ENCODE results near the gene RGL1.

RGL1 gene

DNA sequence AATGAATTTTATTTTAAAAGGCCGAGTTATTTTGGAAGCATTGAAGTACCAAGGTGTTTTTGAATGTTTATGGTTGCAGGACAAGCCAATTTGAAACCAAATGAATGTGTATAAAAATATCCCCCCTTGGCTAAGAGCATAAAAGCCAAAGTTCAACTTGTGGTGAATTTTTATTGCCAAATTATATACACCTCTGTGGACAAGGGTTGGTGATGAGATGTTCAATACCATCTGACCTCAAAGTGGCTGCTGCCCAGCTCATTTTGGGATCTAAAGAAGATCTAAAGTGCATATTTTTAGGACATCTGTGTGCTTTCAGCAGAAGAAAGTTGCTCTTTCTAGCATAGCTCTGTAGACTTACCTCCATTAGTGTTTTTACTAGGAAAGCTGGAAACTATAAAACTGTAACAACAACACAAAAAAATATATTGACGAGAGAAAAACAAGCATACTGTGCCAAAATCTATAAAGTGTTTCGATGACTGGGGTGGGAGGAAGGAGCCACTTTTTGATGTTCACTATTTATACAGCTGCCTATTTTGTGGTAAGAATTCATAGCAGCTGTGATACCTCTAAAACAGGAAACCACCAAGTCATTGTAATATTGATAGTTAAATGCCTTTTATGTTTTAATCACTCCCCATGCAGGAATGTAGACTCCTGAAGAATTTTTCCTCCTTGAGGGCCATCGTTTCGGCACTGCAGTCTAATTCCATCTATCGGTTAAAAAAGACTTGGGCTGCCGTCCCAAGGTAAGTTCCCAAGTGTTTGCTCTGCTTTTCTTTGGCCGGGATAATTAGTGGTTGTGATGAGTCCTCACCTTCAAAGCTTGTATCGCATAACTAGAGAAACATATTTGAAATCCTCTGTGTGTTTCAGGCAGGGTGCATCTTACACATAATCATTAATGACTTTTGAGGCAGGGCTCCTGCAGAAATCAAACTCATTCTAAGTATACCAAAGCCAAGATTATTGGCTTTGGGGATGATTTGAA, 83.2 kb downstream of the RGL1 start:
- DNase-seq (ENCODE audit: low read depth, low spot score): no peak

GRCh38 chr1:183889095-183889494, 84.2 kb downstream of the RGL1 start:
- DNase-seq (ENCODE audit: low read depth, low spot score): no peak

GRCh38 chr1:183891158-183891856, 86.4 kb downstream of the RGL1 start:
- no peak for DNase-seq (ENCODE audit: low read depth, low spot score)

DNA sequence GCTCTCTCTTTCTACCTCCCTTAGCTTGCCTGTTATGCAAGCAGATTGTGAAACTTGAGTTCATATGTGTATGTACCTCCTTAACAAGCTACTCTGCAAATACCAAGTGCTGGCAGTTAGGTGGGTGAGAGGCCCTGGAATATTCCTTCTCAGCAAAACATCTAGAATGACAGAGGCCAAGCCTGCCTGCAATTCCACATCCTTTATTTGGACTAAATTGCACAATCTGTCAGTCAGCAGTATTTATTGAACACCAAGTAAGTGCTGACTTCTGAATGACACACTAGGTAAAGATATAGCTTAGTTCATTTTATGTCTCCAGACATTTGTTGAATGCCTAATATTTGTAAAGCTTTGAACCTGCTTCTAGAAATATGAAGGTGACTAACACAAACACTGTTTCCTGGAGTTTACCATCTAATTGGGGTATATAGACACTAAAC, 87.5 kb downstream of the RGL1 start:
- no peak for DNase-seq (ENCODE audit: low read depth, low spot score)

DNA sequence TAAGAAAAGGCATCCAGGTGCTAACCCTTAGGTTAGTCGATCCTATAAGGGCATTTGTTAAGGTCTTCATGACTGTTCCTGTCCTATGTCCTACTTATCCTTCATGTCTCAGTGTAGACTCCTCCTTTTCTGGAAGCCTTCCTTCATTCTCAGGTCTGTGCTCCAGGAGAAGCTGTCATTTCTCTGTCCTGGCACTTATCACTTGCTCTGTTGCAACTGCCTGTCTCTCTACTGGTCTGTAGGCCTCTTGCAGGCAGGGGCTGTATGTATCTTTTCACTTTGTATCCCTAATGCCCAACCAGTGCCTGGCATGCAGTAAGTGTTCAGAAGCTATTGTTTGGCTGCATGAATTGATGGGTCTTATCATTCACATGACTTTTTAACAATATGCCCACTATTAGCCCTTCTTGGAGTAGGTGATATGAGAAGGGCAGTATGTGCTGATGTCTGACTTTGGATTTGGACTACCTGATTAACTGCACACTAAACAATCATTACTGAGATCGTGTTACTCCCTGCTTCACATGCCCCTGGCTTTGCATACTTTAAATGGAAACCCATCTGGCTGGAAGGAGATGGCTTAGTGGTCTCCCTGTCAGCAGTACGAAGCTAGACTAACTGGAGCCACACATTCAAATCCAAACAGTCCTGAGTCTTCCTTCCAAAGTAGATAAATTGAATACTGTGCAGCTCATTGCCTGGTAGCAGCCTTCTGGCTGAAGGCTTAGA, 88.8 kb downstream of the RGL1 start:
- no peak for DNase-seq (ENCODE audit: low read depth, low spot score)

- DNase-seq (ENCODE audit: low read depth, low spot score): no peak
These were observed 89.3 kb downstream of the RGL1 start for GRCh38 chr1:183894290-183894565.

- no peak for DNase-seq (ENCODE audit: low read depth, low spot score)
These were observed 91.6 kb downstream of the RGL1 start for GRCh38 chr1:183896466-183897048.

- no peak for DNase-seq (ENCODE audit: low read depth, low spot score)
These were observed 93.1 kb downstream of the RGL1 start for GRCh38 chr1:183898001-183898396.

DNA sequence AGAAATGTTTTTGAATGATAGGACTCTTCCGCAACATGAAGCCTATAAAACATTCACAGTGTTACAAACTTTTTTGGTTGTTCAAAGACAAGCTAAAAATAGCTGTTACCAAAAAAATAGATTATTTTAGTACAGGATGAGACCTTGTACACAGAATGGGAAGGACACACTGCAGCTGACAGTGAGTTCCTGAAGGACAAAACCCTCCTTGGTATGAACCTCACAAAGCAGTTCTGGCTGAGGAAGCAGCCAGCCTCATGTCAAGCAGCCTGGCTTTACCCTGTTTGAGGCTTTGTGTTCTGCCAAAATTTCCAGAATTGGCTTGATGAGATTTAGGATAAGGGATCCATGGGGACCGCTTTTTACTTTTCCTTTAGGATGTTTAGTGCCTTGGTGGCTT, 93.7 kb downstream of the RGL1 start:
- no peak for DNase-seq (ENCODE audit: low read depth, low spot score)

DNA sequence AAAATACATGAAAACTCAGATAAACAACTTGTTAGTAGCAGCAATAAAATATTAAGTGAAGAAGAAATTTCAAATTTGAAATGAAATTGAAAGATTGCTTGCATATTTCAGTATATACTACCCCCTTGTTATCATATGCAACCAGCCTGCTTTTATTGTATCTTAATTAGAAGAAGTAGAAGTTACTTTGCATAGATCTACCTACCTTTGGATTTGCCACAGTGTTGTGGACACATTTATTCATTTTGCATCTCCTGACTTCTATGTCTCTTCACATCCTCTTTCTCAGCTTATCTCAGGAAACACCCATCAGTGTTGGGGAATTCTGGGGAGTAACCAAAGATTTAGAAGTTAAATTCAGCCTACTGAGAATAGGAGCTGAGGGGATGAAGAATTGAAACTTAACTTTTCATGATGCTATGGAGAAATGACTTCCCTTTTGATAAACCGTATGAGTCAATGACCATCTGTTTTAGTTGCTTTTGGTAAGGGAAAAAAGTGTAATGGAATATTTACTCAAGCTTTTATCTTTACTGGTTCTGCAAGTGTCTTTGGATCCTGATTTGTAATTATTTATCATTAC, 96.9 kb downstream of the RGL1 start:
- DNase-seq (ENCODE audit: low read depth, low spot score): no peak

GRCh38 chr1:183903101-183903500, 98.2 kb downstream of the RGL1 start:
- DNase-seq (ENCODE audit: low read depth, low spot score): no peak

DNA sequence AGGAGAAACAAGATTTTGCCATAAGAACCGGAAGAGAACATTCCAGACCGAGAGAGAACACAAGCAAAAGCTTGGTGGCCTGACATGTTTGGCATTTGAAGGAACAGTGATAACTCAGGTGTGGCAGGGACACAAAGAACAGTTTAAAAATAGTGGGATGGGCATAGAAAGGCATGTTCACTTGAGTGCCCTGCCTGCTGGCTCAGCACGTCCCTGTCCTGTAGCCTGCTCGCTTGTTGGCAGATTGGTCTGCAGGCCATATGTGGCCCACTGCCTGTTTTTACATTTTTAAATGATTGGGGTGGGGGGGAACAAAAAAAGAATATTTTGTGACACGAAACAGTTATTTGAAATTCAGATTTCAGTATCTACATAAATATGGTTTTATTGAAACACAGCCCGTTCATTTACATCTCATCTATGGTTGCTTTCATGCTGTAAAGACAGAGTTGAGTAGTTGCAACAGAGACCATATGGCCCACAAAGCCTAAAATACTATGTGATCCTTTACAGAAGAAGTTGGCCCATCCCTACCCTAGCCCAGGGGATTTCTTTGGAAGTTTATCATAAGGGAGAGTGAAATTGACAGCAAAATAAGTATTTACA, 100.7 kb downstream of the RGL1 start:
- no peak for DNase-seq (ENCODE audit: low read depth, low spot score)

GRCh38 chr1:183907070-183907469, 102.2 kb downstream of the RGL1 start:
- DNase-seq (ENCODE audit: low read depth, low spot score): no peak

DNA sequence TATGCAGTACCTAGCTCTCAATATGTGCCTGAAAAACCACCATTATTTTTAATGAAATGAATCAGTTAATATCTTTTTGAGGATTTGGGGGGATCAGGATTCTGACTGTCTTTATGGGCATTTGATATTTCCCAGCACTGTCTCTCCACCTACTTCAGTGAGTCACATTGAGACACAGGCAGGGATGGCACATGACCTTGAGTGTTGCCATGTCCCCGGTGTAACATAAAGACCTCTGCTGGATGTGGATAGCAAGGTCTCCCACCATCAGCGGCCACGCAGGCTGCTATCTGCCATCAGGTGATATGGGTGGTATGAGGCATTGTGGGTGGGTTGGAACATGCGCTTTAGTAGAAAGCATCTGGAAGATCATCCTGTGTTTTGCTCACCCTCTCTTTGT, 103.2 kb downstream of the RGL1 start:
- DNase-seq (ENCODE audit: low read depth, low spot score): no peak

GRCh38 chr1:183909672-183910071, 104.8 kb downstream of the RGL1 start:
- DNase-seq (ENCODE audit: low read depth, low spot score): no peak

DNA sequence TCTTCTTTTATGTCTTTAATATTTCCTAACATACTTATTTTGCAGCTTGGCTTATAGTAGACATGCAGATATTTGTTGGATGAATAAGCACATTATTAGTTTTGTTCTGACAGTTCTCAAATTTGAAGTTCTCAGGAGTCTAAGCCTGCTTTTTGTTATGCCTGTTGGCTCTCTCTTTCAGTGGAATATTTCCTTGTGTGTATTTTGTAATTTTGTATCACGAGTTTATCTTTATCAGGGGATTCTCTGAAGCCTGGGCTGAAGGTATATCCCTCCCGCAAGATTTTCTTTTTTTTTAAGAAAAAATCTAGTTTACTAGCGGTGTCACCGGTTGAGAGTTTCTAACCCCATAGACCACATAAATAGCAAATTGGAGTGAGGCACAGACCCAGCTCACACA, 105.9 kb downstream of the RGL1 start:
- DNase-seq (ENCODE audit: low read depth, low spot score): no peak

- no peak for DNase-seq (ENCODE audit: low read depth, low spot score)
These were observed 106.4 kb downstream of the RGL1 start for GRCh38 chr1:183911285-183911684.

GRCh38 chr1:183912265-183912886, 107.5 kb downstream of the RGL1 start:
- no peak for DNase-seq (ENCODE audit: low read depth, low spot score)

DNA sequence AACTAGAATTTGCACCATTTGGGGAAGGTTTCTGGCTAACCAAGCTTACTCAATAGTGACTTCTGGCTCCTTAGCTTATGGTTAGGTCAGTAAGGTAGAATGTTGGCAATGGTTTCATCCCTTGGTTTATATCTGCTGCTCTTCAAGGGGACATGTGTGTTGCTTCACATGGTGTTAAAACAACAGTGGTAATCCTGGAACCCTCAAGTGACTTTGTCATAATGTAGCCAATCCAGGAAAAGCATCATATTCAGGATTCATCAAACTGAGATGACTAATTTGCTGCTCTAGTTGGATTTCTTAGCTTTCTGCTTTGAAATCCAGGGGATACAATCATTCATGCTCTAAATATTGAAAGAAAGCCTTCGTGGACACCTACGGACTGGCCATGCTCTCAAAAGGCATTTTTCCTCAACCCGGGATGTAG, 108.7 kb downstream of the RGL1 start:
- DNase-seq (ENCODE audit: low read depth, low spot score): no peak

GRCh38 chr1:183914276-183914675, 109.4 kb downstream of the RGL1 start:
- no peak for DNase-seq (ENCODE audit: low read depth, low spot score)

GRCh38 chr1:183914891-183915290, 110.0 kb downstream of the RGL1 start:
- no peak for DNase-seq (ENCODE audit: low read depth, low spot score)

All from iPS DF 19.7 (cell line).